ENCODE results near the gene PTH1R. TPM values are rescaled to one million over a fixed set of nuclear protein-coding genes. Genes with fewer than 3 reads are reported as not detected.
A peak's percentile ranks its signal among the peaks of the same experiment; 100 is the strongest.

PTH1R gene
- total and polyA plus RNA-seq, 3 donors from 2014 or later: 8.4 to 11.3 (median 10.2) TPM

GRCh38 chr3:46932455-46933225 lies 55.1 kb downstream of the PTH1R start:
- TF ChIP-seq CTCF (IDR thresholded peaks at IDR 0.05) (no peak), POLR2A (IDR thresholded peaks at IDR 0.05) (no peak)
- H3K36me3 ChIP-seq (ENCODE audit: low read depth, missing control alignments): no peaks in the 10 kb centered on the region
- no peaks in the 10 kb centered on the region for H3K9me3 ChIP-seq
- 75 to 77% methylated on average over 7 of the region's 7 CpGs for WGBS, 2 donors
- peaks cover 46% of the 10 kb centered on the region for H3K4me1 ChIP-seq
- intact Hi-C loops (cut with DNase I; ENCODE audit: low total_unique reads): no loop called here
- DNase-seq: no peak
- H3K27me3 ChIP-seq: no peaks in the 10 kb centered on the region
- H3K27ac ChIP-seq: peak overlapping the region in 1 of 2 donors; percentile 38
- no peak overlapping the region for H3K4me3 ChIP-seq

GRCh38 chr3:46933261-46933660 lies 55.7 kb downstream of the PTH1R start:
- H3K9me3 ChIP-seq: no peaks in the 10 kb centered on the region
- no peaks in the 10 kb centered on the region for H3K36me3 ChIP-seq (ENCODE audit: low read depth, missing control alignments)
- intact Hi-C loops (cut with DNase I; ENCODE audit: low total_unique reads): no loop called here
- 50 to 78% methylated on average over 2 to 6 of the region's 6 CpGs for WGBS, 2 donors
- H3K27ac ChIP-seq: no peak overlapping the region
- peaks cover 44% of the 10 kb centered on the region for H3K4me1 ChIP-seq
- no peak overlapping the region for H3K4me3 ChIP-seq
- TF ChIP-seq POLR2A (IDR thresholded peaks at IDR 0.05) (no peak), CTCF (IDR thresholded peaks at IDR 0.05) (no peak)
- no peaks in the 10 kb centered on the region for H3K27me3 ChIP-seq
- DNase-seq: no peak

- no peaks in the 10 kb centered on the region for H3K36me3 ChIP-seq (ENCODE audit: low read depth, missing control alignments)
- H3K27ac ChIP-seq: peak overlapping the region in 1 of 2 donors; percentile 51
- 69 to 74% methylated on average over 2 of the region's 2 CpGs for WGBS, 2 donors
- no peak for DNase-seq
- H3K4me1 ChIP-seq: peaks cover 44% of the 10 kb centered on the region
- H3K4me3 ChIP-seq: no peak overlapping the region
- no peaks in the 10 kb centered on the region for H3K9me3 ChIP-seq
- no peak for TF ChIP-seq POLR2A (IDR thresholded peaks at IDR 0.05)
- no peak for TF ChIP-seq CTCF (IDR thresholded peaks at IDR 0.05)
- intact Hi-C loops (cut with DNase I; ENCODE audit: low total_unique reads): no loop called here
- H3K27me3 ChIP-seq: no peaks in the 10 kb centered on the region
These were observed 56.6 kb downstream of the PTH1R start for GRCh38 chr3:46934072-46934471.

- no peaks in the 10 kb centered on the region for H3K36me3 ChIP-seq (ENCODE audit: low read depth, missing control alignments)
- DNase-seq: no peak
- no peak for TF ChIP-seq CTCF (IDR thresholded peaks at IDR 0.05)
- TF ChIP-seq POLR2A (IDR thresholded peaks at IDR 0.05): no peak
- no peak overlapping the region for H3K4me3 ChIP-seq
- 80 to 90% methylated on average over 8 of the region's 8 CpGs for WGBS, 2 donors
- H3K27me3 ChIP-seq: no peaks in the 10 kb centered on the region
- H3K4me1 ChIP-seq: peaks cover 44% of the 10 kb centered on the region
- H3K9me3 ChIP-seq: no peaks in the 10 kb centered on the region
- intact Hi-C loops (cut with DNase I; ENCODE audit: low total_unique reads): no loop called here
- peak overlapping the region in 1 of 2 donors; percentile 51 for H3K27ac ChIP-seq
These were observed 57.1 kb downstream of the PTH1R start for GRCh38 chr3:46934498-46935167.

All from testis (tissue), 3 donors.